ENCODE data around the gene INAFM2.

The INAFM2 gene

GRCh38 chr15:40323239-40323952, at the start of gene INAFM2:
Gene INAFM2, plus strand, starts transcription at chr15:40323692. Its CDS starts 364 bp downstream, at chr15:40324056.
- FAIRE-seq = no peak

- FAIRE-seq = no peak
Measured at GRCh38 chr15:40274350-40275274, 48.9 kb upstream of the INAFM2 start.

GRCh38 chr15:40275523-40275922, 48.0 kb upstream of the INAFM2 start:
- FAIRE-seq = no peak

GRCh38 chr15:40275954-40276353, 47.5 kb upstream of the INAFM2 start:
- FAIRE-seq = no peak

GRCh38 chr15:40276927-40277326, 46.6 kb upstream of the INAFM2 start:
- FAIRE-seq = no peak

GRCh38 chr15:40277471-40277870, 46.0 kb upstream of the INAFM2 start:
- FAIRE-seq = no peak

GRCh38 chr15:40278026-40278425, 45.5 kb upstream of the INAFM2 start:
- no peak for FAIRE-seq

GRCh38 chr15:40279437-40280141, 43.9 kb upstream of the INAFM2 start:
- FAIRE-seq = no peak

GRCh38 chr15:40280260-40281056, 43.0 kb upstream of the INAFM2 start:
- no peak for FAIRE-seq

- FAIRE-seq = no peak
Measured at GRCh38 chr15:40281057-40281800, 42.3 kb upstream of the INAFM2 start.

- FAIRE-seq = no peak
Measured at GRCh38 chr15:40281801-40282146, 41.7 kb upstream of the INAFM2 start.

- no peak for FAIRE-seq
Measured at GRCh38 chr15:40282147-40282868, 41.2 kb upstream of the INAFM2 start.

GRCh38 chr15:40282869-40283614, 40.5 kb upstream of the INAFM2 start, which contains the start of gene ANKRD63:
Gene ANKRD63, minus strand, starts transcription at chr15:40283064. Its CDS starts 478 bp downstream, at chr15:40282586.
- no peak for FAIRE-seq

- FAIRE-seq = no peak
Measured at GRCh38 chr15:40283615-40284300, 39.7 kb upstream of the INAFM2 start.

- no peak for FAIRE-seq
Measured at GRCh38 chr15:40285151-40285550, 38.3 kb upstream of the INAFM2 start.

- FAIRE-seq = no peak
Measured at GRCh38 chr15:40285554-40286011, 37.9 kb upstream of the INAFM2 start.

- no peak for FAIRE-seq
Measured at GRCh38 chr15:40286061-40286532, 37.4 kb upstream of the INAFM2 start.

- no peak for FAIRE-seq
Measured at GRCh38 chr15:40286794-40287193, 36.7 kb upstream of the INAFM2 start.

GRCh38 chr15:40287505-40287904, 36.0 kb upstream of the INAFM2 start:
- FAIRE-seq = no peak
